Inflammatory macrophage (primary cell): Measurements from ENCODE around the gene SLC8A1.

ENCODE experiments used
- DNase-seq, 2 donors: peaks; one replicate each; pipeline ENCODE4 v3.0.0-alpha.2; 2020 to 2022

The SLC8A1 gene

GRCh38 chr2:40384714-40385113 is 67.2 kb downstream of the SLC8A1 start:
- DNase-seq, result peak; percentile 92 to 98

- no peak for DNase-seq
These were observed 67.7 kb downstream of the SLC8A1 start for GRCh38 chr2:40384233-40384632.

GRCh38 chr2:40380721-40381120 is 71.2 kb downstream of the SLC8A1 start:
- DNase-seq, result no peak

- DNase-seq, result no peak
These were observed 71.8 kb downstream of the SLC8A1 start for GRCh38 chr2:40380041-40380440.

GRCh38 chr2:40374543-40375240 is 77.2 kb downstream of the SLC8A1 start:
- no peak for DNase-seq

- DNase-seq, result peak; percentile 48 to 66
These were observed 78.8 kb downstream of the SLC8A1 start for GRCh38 chr2:40373111-40373510.

DNA sequence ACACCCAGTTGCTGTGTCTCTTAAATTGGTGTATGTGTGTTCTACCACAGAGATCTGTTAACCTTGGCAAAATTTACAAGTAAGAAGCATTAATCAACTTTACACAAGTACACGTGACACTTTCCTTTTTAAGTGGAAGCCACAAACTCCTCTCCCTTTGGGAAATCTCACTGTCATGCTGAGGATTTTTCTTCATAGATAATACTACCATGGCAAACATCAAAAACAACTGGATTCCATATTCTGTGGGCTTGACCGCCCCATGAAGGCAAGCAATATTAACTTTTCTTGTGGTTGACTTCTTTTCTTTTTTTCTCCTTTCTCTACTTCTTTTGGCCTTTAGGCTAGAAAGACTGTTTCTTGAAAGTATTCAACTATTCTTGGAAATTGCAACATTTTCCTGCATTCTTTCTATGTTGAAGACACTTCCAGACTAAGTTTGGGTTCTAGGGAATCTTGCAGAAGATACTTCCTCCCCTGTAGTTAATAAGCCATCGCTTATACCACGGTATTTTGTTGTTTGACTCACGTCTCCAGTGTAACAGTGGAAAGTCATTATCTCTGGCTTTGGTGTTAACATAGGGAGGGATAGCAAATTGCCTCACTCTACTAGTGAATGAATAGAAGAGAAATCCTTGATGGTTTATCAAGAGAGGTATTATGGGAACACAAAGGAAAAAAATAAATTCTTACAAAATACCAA is 79.5 kb downstream of the SLC8A1 start:
- DNase-seq, result peak in 1 of 2 donors; percentile 43

GRCh38 chr2:40371525-40372282 is 80.2 kb downstream of the SLC8A1 start:
- DNase-seq, result no peak

DNA sequence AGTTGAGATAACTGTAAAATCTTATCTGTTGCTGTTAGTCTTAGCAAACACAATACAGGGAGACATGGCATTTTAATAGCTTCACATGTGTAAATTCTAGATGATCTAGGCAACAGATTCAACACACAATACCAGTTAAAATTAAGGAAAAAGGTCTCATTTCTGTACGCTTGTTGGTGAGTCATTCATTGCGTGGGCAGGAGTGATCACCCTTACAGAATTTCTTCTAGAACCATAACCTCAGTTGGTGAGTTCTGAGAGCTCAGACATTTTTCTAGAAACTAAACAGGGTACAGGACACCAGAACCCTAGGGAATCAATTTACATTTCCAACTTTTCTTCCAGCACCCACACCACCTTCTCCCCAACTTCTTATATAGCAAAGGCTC is 81.9 kb downstream of the SLC8A1 start:
- DNase-seq, result peak; percentile 70 to 71

- no peak for DNase-seq
These were observed 82.5 kb downstream of the SLC8A1 start for GRCh38 chr2:40369267-40370006.

- DNase-seq, result no peak
These were observed 84.2 kb downstream of the SLC8A1 start for GRCh38 chr2:40367652-40368051.

DNA sequence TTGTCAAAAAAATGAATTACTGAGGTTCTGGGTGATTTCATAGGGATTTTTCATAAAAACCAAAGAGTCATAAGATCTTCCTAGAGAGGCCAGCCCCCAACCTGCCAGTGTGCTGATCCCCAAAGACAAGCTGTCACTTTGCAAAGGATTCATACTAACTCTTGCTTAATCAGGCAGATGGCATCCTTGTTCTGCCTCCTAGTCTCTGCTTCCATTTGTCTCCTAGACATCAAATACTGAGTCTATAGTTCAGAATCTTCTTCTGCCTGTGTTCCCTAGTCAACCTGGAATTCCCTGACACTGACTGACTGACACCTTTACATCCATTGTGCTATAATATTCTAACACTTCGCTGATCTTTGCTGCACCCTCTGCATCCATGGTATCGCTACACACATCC is 84.9 kb downstream of the SLC8A1 start:
- DNase-seq, result no peak

GRCh38 chr2:40364151-40364874 is 87.6 kb downstream of the SLC8A1 start:
- DNase-seq, result no peak

GRCh38 chr2:40363631-40364030 is 88.3 kb downstream of the SLC8A1 start:
- DNase-seq, result no peak

GRCh38 chr2:40363231-40363630 is 88.7 kb downstream of the SLC8A1 start:
- no peak for DNase-seq

- no peak for DNase-seq
These were observed 90.4 kb downstream of the SLC8A1 start for GRCh38 chr2:40361478-40361877.

GRCh38 chr2:40360652-40361051 is 91.2 kb downstream of the SLC8A1 start:
- no peak for DNase-seq

- no peak for DNase-seq
These were observed 92.1 kb downstream of the SLC8A1 start for GRCh38 chr2:40359811-40360210.

DNA sequence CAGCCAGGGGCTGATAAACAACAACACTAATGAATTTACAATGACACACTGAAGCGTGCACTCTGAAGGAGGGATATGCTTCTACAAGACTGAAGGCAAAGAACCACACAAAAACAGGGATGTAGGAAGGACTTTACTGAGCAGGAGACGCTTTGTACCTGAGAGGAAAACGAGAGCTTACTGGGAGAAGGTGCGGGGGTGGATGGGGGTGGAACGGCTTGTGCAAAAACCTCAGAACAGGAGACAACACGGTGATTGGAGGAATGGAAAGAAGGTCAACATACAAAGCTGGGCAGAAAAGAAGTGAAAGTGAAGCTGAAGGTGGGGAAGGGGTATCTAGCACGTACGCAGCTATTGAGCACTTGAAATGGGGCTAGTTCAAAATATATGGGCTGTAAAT is 93.1 kb downstream of the SLC8A1 start:
- no peak for DNase-seq

DNA sequence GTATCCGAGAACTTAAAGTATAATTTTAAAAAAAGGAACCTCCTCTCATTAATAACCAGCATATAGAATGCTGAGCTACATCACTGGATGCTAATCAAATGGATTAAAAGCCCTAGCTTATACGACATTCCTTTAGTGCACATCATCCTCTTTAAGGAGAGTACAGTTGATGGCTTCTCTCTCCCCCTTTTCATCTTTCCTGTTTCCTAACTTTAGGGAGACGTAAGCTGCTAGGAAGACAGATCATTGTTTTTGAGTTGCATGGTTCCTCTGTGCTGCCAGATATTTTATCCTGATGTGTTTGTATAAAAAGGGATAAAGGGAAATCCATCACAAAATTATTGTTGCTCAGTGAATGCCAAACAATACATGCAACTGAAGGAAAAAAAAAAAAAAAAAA is 94.2 kb downstream of the SLC8A1 start:
- no peak for DNase-seq

DNA sequence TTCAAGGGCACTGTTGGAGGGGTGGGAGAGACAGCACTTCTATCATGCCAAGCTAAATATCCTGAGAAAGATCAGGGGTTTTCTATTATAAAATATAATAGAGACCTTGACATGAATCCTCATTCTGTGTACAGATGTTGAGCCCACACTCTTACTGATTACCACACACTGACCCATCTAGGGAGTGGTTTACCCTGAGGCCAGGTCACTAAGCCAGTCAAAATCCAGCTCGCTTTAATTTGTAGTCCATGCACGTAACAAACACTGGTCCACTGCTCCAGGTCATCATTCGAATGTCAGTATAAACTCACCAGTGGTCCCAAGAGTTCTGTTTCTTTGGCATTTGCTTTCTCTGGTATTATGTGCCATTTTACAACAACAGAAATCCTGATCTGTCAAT is 96.4 kb downstream of the SLC8A1 start:
- DNase-seq, result no peak

- DNase-seq, result no peak
These were observed 98.7 kb downstream of the SLC8A1 start for GRCh38 chr2:40353231-40353630.
